HG03139 (cell line): ENCODE results near the gene NTRK3.

Experiments
- ATAC-seq: cut with Tn5 transposase; IDR thresholded peaks from one replicate; pipeline ENCODE4 v1.9.1; 2021; ENCODE audit not compliant: unreplicated experiment

The NTRK3 gene

GRCh38 chr15:88187195-88187594 lies 69.3 kb downstream of the NTRK3 start:
- ATAC-seq = no peak

DNA sequence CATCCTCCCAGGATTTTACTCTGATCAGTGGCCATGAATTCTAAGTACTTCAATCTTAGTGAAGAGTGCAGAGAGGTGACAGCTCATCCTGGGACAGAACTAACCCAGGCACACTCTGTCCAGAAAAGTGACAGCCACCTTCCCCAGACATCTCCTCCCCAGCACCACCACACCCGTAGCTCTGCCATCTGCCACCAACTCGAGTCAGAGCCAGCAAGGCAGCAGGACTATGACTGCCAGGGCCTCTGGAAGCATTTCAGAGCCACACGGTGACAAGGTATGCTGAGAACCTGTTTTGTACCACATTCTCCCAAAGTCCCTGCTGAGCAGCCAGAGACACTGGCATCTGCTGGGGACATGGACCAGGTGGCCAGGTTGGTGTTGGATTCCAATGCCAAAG lies 71.0 kb downstream of the NTRK3 start:
- no peak for ATAC-seq

DNA sequence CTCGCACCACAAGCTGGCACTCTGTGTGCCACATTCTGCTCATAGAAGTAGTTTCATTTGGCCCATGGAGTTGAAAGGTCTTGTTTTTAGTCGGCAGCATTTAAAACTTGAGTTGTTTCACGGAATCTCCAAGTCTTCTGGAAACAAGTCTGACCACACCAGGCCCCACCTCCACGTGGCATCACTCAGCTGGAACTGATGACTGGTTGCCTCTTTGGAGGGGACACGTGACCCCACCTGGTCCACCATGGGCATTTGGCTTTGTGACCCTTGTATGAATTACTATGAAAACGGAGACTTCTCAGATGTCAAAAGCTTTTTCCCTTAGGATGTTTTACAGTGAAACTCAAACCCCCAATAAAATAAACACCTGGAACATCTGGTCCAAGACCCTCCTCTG lies 74.9 kb downstream of the NTRK3 start:
- ATAC-seq = no peak

DNA sequence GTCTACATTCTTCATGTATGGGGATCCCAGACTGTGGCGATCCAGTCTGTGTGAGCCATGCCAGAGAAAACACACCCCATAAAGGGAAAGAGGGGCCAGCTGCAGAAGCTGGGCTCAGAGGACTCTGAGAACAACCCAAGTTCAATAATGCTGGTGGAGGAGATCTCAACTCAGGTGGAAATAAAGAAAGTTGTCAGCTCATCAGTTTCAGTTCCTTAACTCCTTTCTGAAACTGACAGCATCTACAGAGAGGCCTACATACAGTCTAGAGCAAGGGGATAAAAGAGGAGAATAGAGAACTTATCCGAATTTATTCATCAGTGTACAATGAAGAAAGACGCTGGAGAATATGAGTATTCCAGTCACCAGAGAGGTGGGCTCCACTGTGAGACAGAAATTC lies 77.0 kb downstream of the NTRK3 start:
- ATAC-seq = peak; percentile 89

GRCh38 chr15:88178631-88179030 lies 77.9 kb downstream of the NTRK3 start:
- ATAC-seq = no peak

GRCh38 chr15:88177451-88177850 lies 79.1 kb downstream of the NTRK3 start:
- ATAC-seq = no peak

DNA sequence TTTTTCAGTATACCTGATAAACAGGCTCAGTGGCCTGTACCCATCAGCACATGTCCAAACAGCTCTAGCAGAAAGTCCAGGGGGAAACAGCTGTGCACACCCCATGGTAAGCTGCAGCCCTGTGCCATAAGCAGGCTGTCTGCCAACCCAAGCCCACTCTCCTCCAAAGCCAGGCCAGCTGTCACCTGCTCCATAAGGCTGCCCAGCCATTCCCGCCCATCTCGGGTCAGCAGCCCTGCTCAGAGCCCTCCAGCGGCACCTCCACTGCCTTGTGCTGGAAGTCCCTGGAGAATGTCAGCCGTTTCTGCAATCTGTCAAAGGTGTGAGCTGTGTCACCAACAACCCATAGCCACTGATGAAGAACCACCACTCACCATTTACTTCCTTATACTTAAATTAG lies 82.0 kb downstream of the NTRK3 start:
- no peak for ATAC-seq

GRCh38 chr15:88166082-88166993 lies 90.2 kb downstream of the NTRK3 start:
- ATAC-seq = no peak

GRCh38 chr15:88161636-88162035 lies 94.9 kb downstream of the NTRK3 start:
- ATAC-seq = no peak

DNA sequence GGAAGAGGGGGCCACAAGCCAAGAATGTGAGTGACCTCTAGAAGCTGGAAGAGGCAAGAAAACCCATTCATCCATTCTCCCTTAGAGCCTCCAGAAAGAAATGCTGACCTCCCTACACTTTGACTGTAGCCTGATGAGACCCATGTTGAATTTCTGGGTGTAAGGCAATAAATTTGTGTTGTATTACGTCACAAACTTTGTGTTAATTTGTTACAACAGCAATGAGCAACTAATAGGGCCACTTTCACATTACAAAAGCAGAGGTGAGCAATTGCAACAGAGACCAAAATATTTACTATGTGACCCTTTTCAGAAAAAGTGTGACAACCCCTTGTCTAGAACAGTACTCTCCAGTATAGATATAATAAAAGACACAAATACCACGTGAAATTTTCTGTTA lies 101.2 kb downstream of the NTRK3 start:
- ATAC-seq = no peak

GRCh38 chr15:88152672-88153071 lies 103.9 kb downstream of the NTRK3 start:
- ATAC-seq = no peak

DNA sequence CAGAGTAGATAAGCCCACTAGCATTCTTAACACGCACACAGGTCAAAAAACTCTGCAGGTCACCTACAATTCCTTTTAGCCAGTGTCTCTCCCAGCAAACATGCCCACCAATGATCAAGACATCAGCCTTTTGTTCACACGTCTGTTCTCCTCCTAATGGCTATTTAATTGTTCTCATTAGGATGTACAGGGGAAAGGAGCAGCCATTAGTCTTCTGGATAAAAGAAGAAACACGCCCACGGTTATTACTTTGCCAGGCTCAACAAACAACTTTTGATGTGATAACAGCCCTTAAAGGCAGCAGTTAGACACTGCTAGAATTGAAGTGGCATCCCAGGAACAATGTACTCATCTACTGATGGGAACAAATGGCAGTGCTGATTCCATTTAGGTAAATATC lies 108.8 kb downstream of the NTRK3 start:
- ATAC-seq = no peak

- no peak for ATAC-seq
These were observed 111.5 kb downstream of the NTRK3 start for GRCh38 chr15:88144921-88145653.

GRCh38 chr15:88142121-88142520 lies 114.4 kb downstream of the NTRK3 start:
- ATAC-seq = no peak

DNA sequence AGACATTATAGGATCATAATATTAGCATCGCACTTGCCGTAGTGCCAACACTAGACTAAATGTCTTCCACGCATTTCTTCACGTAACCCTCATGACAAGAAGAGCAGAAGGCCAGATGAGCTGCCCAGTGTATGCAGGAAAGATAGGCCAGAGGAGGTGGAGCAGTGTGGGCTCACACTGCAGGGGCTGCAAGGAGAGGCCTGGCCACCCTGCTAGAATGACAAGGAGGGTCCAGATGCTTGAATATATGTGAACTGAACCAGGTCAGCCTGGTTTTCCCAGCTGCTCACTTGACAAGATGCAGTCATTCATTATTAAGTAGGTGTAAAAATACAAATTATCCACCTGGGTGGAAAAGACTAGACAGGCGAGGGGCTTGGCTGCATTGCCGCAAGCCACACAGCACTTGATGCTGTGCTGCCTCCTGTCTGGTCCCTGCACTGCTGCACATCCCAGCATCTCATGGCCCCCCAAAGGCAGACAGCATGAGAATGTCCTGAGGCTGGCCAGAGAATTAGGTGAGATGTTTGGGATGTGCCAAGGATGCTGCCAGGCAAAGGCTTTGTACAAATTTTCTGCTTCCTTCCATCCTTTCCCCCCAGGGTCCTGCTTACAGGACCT lies 115.2 kb downstream of the NTRK3 start:
- ATAC-seq = no peak

- no peak for ATAC-seq
These were observed 116.1 kb downstream of the NTRK3 start for GRCh38 chr15:88140398-88140797.

DNA sequence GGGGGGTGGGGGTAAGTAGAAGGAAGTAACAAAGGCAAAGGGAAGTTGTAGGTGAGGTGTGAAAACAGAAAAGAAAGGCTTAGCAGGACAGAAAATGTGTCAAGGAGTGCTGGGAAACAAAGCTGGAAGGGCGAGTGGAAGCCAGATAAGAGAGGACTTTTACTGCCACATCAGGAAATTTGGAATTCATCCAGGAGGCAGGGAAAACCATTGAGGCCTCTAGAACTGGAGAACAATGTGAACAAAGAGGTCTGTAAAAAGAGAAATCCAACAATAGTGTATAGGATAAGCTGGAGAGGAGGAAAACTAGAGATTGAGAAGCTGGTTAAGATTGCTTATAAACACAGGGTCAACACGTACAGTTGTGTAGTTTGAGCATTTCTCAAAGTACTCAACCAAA lies 116.6 kb downstream of the NTRK3 start:
- no peak for ATAC-seq

- ATAC-seq = no peak
These were observed 122.7 kb downstream of the NTRK3 start for GRCh38 chr15:88133795-88134194.

- ATAC-seq = no peak
These were observed 124.0 kb downstream of the NTRK3 start for GRCh38 chr15:88132499-88132898.

GRCh38 chr15:88131937-88132336 lies 124.6 kb downstream of the NTRK3 start:
- ATAC-seq = no peak

GRCh38 chr15:88127432-88127790 lies 129.1 kb downstream of the NTRK3 start:
- ATAC-seq = no peak
